AG08396 (cell line): Measurements from ENCODE around the gene ZNF362.
"Not testable (repeated sequence)": the region's sequence is repeated elsewhere in the genome, so short reads cannot be mapped to it uniquely, and the experiment has no call there.

Experiments used
- DNase-seq: peaks from one replicate; pipeline ENCODE4 v3.0.0; 2012; ENCODE audit warnings: low spot score, mixed read lengths

ZNF362 gene

DNA sequence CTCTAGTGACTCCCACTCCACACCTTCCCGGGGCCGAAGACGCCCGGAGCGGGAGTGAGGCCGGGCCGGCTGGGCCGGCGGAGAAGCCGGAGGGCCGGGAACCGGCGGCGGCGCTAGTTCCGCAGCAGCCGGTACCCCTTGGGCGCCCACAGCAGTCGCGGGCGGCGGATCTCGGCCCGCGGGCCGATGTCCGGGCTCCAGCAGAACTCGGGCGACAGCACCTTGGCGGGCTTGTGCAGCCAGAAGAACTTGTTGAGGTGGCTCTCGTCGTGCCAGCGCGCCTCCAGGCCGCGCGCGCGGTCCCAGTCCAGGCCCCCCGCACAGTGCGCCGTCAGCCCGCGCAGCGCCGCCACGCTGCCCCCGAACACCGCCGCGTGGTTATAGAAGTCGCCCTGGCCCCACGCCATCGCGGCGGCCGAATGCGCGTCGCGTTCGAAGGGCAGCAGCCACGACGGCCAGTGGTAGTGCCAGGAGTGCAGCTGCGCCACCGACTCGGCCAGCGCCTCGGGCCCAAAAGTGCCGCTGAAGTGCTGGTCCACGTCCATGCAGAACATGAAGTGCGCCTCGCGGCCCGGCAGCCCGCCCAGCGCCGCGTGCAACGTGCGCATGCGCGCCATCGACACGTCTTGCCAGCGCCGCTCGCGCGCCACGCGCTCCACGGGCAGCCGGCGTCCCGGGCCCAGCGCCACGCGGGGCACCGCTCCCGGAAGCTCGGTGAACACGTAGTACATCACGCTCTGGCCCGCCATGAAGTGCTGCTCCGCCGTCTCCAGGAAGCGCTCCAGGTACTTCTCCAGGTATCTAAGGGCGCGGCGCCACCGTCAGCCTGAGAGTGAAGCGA, 50.6 kb downstream of the ZNF362 start:
- no peak for DNase-seq

DNA sequence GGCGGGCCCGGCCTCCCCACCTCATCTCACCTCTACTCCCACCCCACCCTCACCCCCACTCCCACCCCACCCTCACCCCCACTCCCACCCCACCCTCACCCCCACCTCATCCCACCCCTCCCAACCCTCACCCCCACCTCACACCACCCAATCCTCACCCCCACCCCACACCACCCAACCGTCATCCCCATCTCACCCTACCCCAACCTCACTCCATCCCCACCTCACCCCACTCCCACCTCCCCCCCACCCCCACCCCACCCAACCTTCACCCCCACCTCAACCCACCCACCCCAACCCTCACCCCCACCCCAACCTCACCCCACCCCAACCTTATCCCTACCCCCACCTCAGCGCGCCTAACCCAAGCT, 51.2 kb downstream of the ZNF362 start:
- DNase-seq = no peak

DNA sequence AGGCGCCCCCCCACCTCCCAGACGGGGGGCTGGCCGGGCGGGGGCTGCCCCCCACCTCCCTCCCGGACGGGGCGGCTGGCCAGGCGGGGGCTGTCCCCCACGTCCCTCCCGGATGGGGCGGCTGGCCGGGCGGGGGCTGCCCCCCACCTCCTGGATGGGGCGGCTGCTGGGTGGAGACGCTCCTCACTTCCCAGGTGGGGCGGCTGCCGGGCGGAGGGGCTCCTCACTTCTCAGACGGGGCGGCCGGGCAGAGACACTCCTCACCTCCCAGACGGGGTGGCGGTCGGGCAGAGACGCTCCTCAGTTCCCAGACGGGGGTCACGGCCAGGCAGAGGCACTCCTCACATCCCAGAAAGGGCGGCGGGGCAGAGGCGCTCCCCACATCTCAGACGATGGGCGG, 53.1 kb downstream of the ZNF362 start:
- DNase-seq = not testable (repeated sequence)

DNA sequence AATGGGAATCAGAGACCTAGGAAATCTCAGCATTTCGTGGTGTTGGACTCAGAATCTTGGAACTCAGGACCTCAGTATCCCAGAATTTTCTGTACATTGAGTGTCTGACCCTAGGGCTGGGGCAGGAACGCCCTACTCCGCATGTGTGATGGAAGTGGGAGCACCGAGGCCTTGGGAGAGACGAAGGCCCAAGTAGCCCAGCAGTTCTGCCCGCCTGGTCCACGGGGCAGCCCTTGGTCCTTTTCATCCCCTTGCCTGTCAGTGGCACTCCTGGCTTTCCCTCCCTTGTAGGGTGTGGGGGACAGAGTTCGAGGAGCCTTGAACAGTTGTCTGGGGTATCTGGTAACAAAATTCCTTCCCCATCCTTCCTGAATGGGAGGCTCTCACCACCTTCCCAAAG, 54.4 kb downstream of the ZNF362 start:
- no peak for DNase-seq

DNA sequence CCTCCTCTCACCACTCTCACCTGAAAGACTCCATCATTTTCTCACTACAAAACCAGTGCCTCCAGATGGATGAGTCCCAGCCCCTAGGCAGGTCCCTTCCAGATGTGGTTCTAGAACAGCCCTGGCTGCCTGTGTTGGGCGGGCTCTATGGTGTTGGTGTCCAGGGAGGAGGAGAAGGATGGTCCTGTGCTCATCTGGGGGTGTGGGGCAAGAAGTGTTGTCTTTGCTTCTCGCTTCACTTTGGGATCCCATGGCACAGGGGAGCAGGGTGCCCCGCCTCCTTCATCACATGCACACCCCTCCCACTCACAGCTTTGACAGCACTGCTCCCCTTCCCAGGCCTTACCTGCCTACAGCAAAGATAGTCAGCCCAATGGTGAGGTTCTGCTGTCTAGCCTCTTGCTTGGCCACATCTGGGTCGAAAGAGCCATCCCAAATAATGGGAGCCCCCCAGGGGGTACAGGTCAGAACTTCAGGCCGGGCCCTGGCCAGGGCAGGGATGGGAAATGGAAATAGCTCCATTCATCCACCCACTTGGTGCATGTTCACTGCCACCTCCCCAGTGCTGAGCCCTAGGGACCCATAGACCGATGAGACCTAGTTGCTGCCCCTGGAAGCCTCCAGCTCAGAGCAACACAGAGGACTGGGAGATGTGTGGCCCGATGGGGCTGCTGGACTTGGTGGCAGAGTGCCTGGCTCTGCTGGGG, 55.6 kb downstream of the ZNF362 start:
- no peak for DNase-seq

DNA sequence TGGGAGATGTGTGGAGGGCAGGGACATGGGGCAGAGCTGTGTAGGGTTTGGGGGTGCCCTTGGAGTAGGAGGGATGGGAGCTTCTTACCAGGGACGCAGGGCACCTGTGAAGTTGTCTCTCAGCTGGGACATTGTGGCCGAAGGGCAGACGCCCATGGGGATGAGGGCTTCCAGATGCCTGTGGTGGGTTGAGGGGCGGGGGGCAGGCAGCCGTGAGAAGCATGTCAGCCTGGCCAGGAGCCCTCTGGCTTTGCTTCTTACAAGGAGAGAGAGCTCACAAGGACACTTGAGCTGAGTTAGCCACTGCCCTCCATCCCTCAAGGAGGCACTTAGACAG, 56.1 kb downstream of the ZNF362 start:
- no peak for DNase-seq

DNA sequence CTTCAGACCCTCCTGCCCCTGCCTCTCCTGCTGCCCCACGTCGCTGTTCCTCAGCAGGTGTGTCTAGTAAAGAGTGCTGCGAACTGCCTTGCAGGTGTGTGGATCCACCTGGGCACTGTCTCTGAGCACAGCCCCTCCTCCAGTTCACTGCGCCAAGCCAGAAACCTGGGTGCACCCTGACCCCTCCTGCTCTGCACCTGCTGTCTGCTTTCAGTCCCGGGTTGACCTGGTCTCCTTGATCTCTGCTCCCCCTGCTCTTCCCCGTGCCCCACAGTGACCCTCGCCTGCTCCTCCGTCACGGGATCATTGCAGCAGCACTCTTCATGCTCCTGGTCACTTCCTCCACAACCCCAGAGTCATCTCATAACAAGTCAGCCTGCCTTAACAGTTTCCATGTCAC, 58.1 kb downstream of the ZNF362 start:
- no peak for DNase-seq

DNA sequence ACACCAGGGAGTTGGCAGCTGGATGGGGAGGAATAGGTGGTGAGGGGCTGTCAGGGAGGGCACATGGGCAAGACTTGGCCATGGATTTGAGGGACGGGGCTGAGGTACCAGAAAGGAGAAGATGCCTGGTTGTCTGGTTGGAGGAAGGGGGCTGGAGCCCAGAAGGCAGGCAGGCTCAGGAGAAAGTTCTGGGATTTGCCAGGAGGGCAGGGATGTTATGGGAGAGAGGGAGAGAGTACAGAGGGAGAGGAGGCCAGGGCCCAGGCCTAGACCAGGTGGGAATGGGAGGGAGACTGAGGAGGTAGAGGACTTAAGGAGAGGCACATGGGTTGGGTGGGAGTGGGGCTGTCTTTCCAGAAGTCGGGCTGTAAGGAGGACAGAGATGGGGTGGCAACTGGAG, 60.3 kb downstream of the ZNF362 start:
- no peak for DNase-seq

DNA sequence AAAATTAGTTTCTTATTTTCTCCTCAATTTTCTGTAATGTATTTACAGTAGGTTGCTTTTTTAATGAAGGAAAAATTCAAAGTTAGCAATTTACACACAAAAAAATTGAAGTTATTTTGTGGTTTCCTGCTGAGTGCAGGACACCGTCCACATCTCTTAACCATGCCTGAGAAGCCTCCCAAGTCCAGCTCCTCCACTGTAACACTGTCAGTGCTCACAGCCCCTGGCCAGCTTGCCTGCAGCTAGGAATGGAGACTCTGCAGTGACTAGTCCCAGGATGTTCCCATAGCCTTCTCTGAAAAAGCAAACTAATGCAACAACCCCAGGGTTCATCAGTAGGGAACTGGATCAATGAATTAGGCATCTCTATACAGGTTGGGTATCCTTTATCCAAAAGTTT, 61.1 kb downstream of the ZNF362 start:
- DNase-seq = no peak

DNA sequence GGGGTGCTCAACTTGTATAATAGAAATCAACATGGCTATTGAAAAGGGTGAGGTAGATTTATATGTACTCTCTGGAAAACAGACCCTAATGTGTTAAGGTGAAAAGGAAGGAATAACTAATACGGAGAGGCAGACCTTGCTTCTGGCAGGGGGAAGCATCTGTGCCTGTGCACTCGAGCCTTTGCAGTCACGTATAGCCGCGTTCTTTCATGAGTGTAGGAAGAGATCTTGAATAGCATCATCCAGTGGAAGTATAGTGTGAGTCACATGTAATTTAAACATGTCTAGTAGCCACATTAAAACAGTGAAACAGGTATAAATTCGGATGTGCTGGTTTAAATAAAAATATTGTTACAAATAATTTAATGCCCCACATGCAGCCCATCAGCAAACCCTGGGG, 61.7 kb downstream of the ZNF362 start:
- no peak for DNase-seq

DNA sequence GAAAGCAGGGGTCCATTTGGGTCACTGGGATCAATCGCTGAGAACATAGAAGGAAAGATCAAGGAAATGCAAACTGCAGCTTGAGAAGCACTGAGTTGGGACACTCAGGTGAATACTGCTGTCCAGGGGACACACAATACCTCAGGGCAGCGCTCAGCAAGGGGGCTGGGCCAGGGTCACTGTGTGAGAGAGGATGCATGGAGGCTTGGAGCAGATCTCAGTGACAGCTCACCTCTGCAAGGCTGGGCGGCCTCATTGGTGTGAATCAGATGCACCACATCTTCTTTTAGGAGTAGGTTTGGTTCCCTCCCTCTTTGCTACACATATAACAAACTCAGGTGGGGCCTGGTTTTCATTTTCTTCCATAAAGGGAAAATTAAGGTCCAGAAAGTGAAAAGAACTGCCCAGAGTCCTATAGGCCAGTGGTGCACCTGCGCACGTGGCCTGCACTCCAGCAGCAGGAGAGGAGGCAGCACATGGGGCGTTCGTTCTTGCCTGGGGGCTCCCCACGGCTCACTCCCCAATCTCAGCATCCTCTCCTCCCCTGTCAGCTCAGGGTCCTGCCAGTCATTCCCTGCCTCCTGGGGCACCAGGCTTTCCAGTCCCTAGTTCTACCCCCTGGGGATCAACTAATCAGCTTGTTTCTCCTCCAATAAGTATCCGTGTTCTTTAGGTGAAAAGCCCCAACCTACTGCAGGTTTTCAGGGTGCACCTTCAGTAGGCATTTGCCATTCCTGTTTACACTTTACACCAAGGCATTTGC, 63.1 kb downstream of the ZNF362 start:
- DNase-seq = no peak

DNA sequence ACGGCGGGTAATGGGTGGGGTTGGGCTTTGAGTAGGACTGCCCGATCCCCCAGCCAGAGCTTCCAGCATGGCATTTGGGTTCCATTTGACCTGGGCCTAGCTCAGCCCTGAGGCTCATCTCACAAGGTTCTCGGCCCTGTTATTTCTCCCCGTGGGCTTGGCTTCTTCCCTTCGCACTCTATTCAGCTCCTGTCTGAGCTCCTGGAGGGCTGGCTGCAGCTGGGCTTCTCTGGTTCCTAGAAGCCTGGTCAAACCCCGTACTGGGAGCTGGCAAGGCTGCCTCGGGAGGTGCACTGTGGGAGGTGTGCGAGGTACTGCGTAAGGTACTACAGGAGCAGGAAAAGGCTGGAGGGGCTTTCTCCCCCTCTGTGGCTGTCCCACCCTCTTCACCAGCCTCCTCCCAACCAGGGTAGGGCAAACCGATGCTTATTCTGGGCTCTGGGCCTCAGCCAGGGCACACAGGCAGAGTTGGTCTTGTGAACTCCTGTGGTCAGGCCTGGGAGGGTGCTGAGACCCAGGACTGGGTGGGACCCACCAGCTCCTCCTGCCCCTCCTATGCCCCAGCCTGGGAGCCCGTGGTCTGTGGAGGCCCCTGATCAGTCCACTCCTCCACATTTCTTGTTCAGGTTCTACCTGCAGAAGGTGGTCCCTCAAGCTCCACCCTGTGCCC, 63.8 kb downstream of the ZNF362 start:
- DNase-seq = no peak

DNA sequence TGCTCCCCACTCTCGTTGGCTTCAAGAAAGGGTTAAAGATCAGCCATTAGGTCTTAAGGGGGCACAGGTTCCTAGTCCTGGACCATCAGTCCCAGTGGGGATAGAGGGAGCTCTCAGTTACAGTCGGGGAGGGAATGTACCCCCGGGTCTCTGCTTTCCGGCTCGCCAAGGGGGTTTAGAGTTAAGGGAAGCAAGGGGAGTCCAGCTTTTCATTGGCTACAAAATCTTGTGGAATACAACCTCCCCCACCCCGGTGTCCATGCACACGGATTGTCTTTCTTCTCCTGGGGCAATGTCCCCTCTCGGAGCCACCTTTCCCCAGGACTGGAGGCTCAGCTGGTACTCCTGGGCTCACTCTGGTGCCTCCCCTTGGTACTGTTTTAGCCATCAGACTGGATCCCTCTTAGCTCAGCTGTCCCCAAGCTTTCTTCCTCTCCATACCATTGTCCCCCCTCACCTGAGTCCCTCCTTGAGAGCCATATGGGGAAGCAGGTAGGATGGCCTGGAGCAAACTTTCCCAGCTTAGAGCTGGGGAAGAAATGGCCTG, 64.4 kb downstream of the ZNF362 start, which contains the start of gene A3GALT2:
Gene A3GALT2, minus strand, starts transcription at position 480 of the 547 bp plus-strand sequence. Its CDS starts 0 bp downstream, at position 480.
- DNase-seq = no peak

DNA sequence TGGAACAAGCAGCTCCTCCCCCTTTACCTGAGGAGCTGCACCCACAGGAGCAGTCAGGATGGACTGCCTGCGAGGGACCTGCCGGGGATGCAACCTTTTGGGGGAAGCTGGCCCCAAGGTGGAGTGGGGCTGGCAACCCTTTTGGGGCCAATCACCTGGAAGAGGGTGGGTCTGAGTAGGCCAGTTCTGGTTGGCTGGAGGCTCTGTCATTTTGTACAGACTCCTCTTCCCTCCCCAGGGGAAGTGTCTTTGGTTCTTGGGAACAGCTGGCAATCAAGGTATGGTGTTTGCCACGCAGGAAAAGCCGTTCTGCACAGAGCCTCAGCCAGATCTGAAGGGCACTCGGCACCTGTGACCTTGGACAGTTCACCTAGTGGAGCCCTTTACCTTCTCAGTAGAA, 64.9 kb downstream of the ZNF362 start:
- no peak for DNase-seq

DNA sequence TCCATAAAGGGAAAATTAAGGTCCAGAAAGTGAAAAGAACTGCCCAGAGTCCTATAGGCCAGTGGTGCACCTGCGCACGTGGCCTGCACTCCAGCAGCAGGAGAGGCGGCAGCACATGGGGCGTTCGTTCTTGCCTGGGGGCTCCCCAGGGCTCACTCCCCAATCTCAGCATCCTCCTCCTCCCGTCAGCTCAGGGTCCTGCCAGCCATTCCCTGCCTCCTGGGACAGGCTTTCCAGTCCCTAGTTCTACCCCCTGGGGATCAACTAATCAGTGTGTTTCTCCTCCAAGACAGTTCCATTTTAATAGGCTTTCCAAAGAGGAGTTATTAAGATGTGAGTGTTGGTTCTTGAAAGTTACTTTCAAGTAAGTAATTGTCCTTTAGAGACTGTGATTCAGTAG, 65.8 kb downstream of the ZNF362 start:
- no peak for DNase-seq

DNA sequence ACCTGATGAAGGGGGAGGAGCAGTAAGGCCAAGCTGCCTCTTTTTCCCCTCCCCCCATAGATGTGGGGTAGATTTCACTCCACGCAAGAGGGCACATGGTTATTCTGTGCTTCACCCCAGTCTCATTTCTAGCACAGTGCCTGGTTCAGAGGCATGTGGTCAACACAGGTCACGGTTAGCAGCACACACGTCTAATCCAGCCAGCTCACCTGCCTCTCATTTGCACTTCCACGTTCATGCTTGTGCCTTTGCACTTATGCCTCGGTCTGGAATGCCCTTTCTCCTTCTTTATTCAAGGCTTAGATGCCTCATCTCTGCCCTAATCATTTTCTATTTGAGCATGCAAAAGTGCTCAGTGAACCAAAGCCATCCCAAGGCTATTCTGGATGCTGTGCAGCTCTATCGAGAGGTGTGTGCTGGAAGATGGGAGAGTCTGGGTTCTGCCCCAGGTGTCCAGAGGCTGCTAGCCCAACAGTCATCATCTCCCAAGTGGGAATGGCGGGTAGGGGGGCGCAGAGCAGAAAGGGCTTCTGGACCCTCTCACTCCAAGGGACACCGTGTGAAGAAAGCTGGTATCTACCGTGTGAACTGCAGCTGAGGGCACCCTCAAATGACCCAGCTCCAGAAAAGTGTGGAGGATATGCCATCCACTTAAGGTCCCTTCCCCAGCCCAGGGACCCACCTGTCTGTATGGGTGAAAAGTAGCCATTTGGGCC, 66.7 kb downstream of the ZNF362 start:
- DNase-seq = no peak

DNA sequence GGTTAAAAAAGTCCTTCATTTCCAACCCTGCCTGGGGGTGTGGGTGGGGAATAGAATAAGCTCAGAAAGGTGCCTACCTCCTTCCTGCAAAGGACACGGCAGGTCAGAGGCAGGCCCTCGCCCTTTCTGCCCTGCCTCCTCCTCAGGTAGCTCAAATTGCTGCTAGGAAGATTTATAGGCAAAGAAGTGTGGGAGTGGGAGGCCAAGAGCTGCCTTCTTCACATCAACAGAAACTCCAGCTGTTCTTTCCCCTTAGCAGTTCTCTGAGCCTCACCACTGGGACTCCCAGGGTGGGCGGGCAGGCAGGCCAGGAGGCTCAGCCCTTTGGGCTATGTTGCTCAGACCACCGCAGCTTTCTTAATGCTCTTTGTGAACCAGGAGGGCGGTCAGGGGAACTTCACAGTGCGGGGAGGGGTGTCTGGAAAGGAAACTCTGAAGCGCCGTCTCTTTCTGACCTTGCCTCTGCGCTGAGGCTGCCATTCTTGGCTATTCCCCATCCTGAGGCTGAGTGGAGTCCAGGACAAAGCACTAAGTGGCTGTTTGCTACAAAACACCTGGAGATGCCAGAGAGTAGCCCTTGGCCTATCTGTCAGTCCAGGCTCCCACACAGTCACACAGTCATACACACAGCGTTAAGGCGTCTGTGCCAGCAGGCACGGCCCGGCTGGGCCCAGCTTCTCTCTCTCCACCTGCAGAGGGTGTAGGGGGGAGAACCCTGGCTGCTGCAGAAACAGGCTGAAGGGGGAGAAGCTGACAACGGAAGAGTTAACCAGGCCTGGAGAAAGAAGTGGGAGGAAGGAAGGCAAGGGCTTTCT, 67.6 kb downstream of the ZNF362 start:
- no peak for DNase-seq

DNA sequence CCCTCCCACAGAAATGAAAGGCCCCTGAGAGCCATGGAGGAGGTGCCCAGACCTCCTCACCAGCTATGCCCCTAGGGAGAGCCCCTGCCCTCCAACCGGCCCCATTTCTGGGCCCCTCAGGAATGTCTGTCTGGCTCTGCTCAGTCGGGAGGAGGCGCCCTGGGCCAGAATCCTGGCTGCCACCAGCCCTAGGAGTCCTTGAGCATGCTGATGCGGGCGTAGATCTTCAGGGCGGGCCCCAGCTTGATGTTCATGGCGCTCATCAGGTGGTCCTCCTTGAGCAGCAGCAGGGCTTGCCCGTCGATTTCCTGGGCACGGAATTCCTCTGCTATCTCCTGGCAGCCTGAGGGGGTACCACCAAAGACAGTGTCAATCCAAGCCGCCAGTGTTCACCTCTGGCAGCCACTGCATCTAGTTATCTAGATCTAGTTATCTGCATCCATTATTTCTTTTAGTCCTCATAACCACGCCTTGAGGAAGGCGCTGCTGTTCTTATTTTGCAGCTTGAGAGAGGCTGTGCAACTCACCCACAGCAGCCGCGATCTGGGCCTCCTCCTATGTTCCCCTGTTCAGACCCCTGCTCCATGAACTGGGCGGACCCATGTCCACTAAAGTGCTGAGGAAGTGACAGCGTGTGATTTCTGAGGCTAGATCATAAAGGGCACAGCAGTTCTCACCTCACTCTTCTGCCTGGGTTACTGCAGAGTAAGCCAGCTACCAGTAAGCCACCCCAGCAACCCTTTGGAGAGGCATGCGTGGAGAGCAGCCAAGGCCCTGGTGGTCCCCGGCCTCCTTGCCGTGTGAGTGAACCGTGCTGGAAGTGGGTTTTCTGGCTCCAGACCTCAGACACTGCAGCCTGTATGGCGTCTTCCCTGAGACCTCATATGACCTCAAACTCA, 68.6 kb downstream of the ZNF362 start:
- no peak for DNase-seq

DNA sequence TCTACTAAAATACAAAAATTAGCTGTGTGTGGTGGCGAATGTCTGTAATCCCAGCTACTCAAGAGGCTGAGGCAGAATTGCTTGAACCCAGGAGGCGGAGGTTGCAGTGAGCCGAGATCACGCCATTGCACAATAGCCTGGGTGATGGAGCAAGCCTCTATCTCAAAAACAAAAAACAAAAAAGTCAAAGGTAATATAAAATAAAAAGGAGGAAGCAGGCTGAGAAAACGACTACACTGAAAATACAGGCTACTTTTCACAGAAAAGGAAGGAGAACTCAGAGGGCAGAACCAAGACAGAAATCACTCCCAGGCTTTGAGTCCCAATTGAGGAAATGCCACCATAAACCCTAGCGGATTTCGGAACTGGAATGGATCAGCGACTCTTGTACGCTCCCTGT, 70.5 kb downstream of the ZNF362 start:
- no peak for DNase-seq
